ENCODE data around the gene PLVAP. TPM values are rescaled to one million over a fixed set of nuclear protein-coding genes. Genes with fewer than 3 reads are reported as not detected.

Gene PLVAP
- total RNA-seq, 1 donor from 2014 or later: 0.84 TPM

DNA sequence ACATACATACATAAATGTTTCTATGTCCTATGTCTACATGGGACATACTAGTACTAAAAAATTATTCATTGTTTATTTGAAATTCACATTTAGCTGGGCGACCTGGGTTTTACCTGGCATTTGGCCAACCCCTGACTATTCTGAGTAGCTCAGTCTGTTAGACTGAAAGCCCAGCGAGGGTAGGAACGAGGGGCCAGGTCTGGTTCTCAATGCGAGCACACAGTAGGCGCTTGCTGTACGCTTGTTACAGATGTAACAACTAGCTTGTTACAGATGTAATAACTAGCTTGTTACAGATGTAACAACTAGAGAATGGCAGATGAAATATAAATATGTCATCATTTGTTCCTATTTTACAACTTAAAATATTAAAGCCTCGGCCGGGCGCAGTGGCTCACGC, 41.6 kb downstream of the PLVAP start:
- peaks cover 4% of the 10 kb centered on the region for H3K27me3 Mint-ChIP-seq
- H3K36me3 Mint-ChIP-seq (ENCODE audit: low read depth): peaks cover 18% of the 10 kb centered on the region
- ChIA-PET CTCF (interaction anchor here (1.2 to 1.7 kb wide), 2 partner anchors 30 to 52 kb away, joined by 3 read pairs; partner anchors contain the start of gene MRPL34), POLR2A (interaction anchor here (0.6 to 1.6 kb wide), 6 partner anchors 9 to 109 kb away, joined by 3 to 13 read pairs (median 6); partner anchors contain the start of genes ABHD8, DDA1, MRPL34 and MVB12A)
- TF ChIP-seq CTCF (IDR thresholded peaks at IDR 0.05): no peak
- no peak for ATAC-seq (ENCODE audit: low read depth)
- H3K9me3 Mint-ChIP-seq: no peaks in the 10 kb centered on the region
- peaks cover 38% of the 10 kb centered on the region for H3K4me1 Mint-ChIP-seq
- no peak for DNase-seq
- H3K4me3 Mint-ChIP-seq: no peak overlapping the region
- intact Hi-C loops (cut with micrococcal nuclease): loop anchor here (10.0 kb wide), 1 partner anchor 419 kb away; the partner anchor contains the start of gene FCHO1
- no peak overlapping the region for H3K27ac Mint-ChIP-seq

DNA sequence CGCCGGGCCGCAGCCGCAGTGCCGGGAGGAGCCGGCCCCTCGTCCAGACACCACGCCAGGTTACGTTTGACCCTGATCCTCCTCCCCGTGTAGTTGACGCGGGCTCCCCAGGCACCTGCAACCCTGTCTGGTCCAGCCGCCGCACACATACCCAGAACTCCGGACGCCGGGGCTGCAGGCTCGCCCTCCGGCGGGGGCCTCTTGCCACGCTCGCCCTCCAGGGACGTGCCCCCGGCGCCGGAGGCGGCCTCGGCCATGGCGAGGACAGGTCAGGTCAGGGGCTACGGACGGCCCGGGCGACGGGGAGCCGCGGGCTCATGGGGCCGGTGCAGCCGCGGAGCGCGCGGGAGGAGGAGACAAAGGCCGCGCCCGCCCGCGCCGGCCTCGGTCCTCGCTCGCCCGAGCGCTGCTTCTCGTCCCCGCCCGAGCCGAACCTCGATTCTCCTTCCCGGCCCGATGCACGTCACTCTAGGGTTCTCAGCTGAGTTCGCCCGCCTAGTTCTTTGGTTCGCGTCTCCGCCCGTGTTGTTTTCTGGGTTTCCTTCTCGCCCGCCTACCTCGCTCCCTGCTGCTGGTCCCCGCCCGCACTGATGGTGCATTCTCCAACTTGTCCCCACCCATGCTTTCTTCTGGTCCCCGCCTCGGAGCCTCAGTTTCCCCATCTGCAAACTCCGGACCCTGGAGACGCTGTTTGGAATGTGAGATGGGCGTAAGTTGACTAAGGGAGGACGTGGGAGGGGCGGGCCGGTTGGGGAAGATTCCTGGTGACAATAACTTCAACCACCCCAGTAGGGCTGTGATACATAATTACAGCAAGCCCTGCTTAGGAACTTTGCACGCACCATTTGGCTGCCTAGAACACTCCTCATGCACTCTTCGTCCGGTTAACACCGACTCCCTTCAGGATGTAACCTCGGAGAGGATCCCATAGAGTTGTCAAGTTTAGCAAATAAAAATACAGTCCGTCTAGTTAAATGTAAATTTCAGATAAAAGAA, 42.4 kb downstream of the PLVAP start, which contains the start of gene ANO8:
ANO8 (minus strand) TSS at position 442 of the 996 bp plus-strand sequence; CDS start at position 257, 185 bp downstream.
- ChIA-PET CTCF (interaction anchor here (0.6 to 1.7 kb wide), 3 partner anchors 29 to 53 kb away, joined by 3 to 4 read pairs (median 3); partner anchors contain the start of gene MRPL34), POLR2A (interaction anchor here (0.5 to 1.9 kb wide), 9 partner anchors 26 to 133 kb away, joined by 4 to 9 read pairs (median 6); partner anchors contain the start of genes ABHD8, DDA1, MRPL34 and MVB12A)
- peak; percentile 62 for ATAC-seq (ENCODE audit: low read depth)
- peaks cover 6% of the 10 kb centered on the region for H3K27me3 Mint-ChIP-seq
- TF ChIP-seq CTCF (IDR thresholded peaks at IDR 0.05): no peak
- peak; percentile 92 for DNase-seq
- peaks cover 18% of the 10 kb centered on the region for H3K36me3 Mint-ChIP-seq (ENCODE audit: low read depth)
- peak within 1 kb of the TSS; percentile 46 for H3K27ac Mint-ChIP-seq
- H3K4me1 Mint-ChIP-seq: peaks cover 41% of the 10 kb centered on the region
- H3K4me3 Mint-ChIP-seq: peak within 1 kb of the TSS; percentile 82
- H3K9me3 Mint-ChIP-seq: no peaks in the 10 kb centered on the region
- intact Hi-C loops (cut with micrococcal nuclease): loop anchor here (1.0 to 10.0 kb wide), 2 partner anchors 67 to 420 kb away; partner anchors contain the start of genes BABAM1 and FCHO1

DNA sequence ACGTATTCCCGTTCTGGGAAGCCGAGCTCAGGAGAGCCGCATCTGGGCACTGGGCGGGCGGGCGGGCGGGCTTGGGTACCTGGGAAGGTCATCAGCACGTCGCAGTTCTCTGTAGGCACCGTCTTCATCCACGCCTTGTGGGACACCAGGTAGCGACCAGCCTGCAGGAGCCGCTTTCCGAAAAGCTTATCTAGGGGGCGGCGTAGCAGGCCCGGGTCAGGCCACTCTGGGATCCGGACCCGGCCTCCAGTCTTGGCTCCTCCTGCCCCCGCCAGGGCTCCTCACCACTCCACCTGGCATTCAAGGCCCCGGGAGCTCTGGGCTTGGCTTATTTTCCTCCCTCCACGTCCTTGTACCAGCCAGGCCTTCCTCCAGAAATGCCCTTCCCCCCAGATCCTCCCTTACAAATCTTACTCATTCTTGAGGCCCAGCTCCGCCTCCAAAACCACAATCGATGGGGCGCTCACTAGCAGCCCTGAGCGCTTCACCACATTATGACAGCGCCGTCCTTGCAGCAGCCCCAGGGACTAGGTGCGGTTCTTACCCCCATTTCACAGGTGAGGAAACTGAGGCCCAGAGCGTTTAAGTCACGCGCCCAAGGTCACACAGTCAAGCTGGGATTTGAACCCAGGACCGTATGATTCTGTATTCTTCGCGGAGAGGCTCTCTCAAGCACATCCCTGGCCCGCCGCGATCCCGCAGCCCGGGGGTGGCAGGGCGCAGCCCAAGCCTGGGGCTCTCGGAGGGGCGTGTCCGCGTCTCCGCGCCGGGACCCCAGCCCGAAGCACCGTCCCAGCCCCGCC, 43.3 kb downstream of the PLVAP start:
- peak overlapping the region; percentile 46 for H3K27ac Mint-ChIP-seq
- no peak for TF ChIP-seq CTCF (IDR thresholded peaks at IDR 0.05)
- H3K36me3 Mint-ChIP-seq (ENCODE audit: low read depth): peaks cover 16% of the 10 kb centered on the region
- CTCF ChIA-PET: interaction anchor here (0.6 to 1.7 kb wide), 3 partner anchors 28 to 54 kb away, joined by 3 to 9 read pairs (median 4); partner anchors contain the start of gene MRPL34
- intact Hi-C loops (cut with micrococcal nuclease): loop anchor here (1.0 to 10.0 kb wide), 2 partner anchors 67 to 421 kb away; partner anchors contain the start of genes BABAM1 and FCHO1
- POLR2A ChIA-PET: interaction anchor here (0.6 to 2.0 kb wide), 13 partner anchors 9 to 190 kb away, joined by 3 to 13 read pairs (median 4); partner anchors contain the start of genes BST2, DDA1, MRPL34 and OCEL1
- H3K4me3 Mint-ChIP-seq: peak overlapping the region; percentile 82
- peaks cover 6% of the 10 kb centered on the region for H3K27me3 Mint-ChIP-seq
- ATAC-seq (ENCODE audit: low read depth) (peak; percentile 23), DNase-seq (peak; percentile 45)
- H3K4me1 Mint-ChIP-seq: peaks cover 44% of the 10 kb centered on the region
- no peaks in the 10 kb centered on the region for H3K9me3 Mint-ChIP-seq

DNA sequence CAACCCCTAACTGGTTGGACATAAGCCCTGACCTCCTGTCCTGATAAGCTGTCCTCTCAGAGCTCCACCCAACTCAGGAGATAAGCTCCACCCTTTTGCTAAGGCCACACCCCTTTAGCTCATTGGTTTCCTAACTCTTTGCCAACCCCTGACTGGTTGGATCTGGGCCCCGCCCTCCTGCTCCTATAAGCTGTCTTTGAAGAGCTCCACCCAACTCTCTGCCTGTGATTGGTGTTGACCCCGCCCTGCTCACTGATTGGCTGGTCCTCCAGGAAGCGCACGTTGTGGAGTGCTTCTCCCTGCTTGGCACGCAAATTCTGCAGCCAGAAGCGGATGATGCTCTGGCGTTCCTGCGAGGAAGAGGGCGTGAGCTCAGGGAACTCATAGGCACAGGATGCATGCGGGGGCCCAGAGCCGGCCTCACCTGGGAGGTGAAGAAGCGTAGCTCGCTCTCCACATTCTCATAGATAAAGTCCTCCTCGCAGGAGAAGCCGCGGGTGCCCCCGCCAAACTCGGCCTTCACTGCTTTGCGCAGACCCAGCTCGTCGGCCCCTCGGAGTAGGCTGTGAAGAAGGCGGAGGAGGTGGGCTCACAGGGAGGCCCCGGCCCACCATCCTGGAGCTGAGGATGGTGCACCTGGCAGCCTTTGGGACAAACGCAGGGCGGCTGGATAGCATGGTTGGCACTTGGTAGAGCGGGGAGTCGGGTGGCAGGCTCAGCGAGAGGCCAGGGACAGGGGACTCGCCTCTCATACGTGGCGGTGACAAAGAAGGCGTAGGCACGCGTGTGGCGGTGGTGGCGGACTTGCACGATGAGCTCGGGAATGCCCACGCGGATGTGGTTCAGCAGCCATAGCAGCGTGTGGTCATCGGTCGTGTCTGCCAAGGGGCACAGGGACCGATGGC, 44.2 kb downstream of the PLVAP start:
- Mint-ChIP-seq H3K36me3 (ENCODE audit: low read depth) (peaks cover 12% of the 10 kb centered on the region), H3K27me3 (peaks cover 6% of the 10 kb centered on the region), H3K9me3 (no peaks in the 10 kb centered on the region), H3K4me3 (peak overlapping the region; percentile 11), H3K27ac (no peak overlapping the region), H3K4me1 (peaks cover 39% of the 10 kb centered on the region)
- ChIA-PET POLR2A (interaction anchor here (0.6 to 2.0 kb wide), 12 partner anchors 8 to 190 kb away, joined by 3 to 13 read pairs (median 4); partner anchors contain the start of genes BST2 and DDA1), CTCF (interaction anchor here (1.1 to 1.7 kb wide), 3 partner anchors 24 to 53 kb away, joined by 3 to 9 read pairs (median 3); partner anchors contain the start of genes DDA1 and MRPL34)
- DNase-seq (no peak), ATAC-seq (ENCODE audit: low read depth) (no peak)
- intact Hi-C loops (cut with micrococcal nuclease): loop anchor here (10.0 kb wide), 1 partner anchor 422 kb away; the partner anchor contains the start of gene FCHO1
- TF ChIP-seq CTCF (IDR thresholded peaks at IDR 0.05): no peak
